ENCODE results near the gene CPB2. TPM values are rescaled to one million over a fixed set of nuclear protein-coding genes. Genes with fewer than 3 reads are reported as not detected.

The CPB2 gene
- total RNA-seq, 3 donors from 2014 or later (not counting 1 experiment from before 2014, with no cell fraction given) = not detected

- H3K27ac ChIP-seq (ENCODE audit: low read length) = no peak overlapping the region
- H3K27me3 Mint-ChIP-seq (ENCODE audit: low read depth in 2 of 2) = no peaks in the 10 kb centered on the region
- H3K9me3 ChIP-seq (ENCODE audit: control insufficient read depth, insufficient read depth, low read length) = no peaks in the 10 kb centered on the region
- intact Hi-C loops (cut with micrococcal nuclease) = no loop called here
- WGBS (ENCODE audit: insufficient coverage) = 33% methylated on average over 1 of the region's 2 CpGs
- peaks cover 34% of the 10 kb centered on the region for H3K36me3 Mint-ChIP-seq
- peak overlapping the region in 1 of 2 donors; percentile 50 for H3K27ac Mint-ChIP-seq
- H3K36me3 ChIP-seq (ENCODE audit: control insufficient read depth, insufficient read depth, low read length) = peaks cover 95% of the 10 kb centered on the region
- DNase-seq (no peak), ATAC-seq (no peak)
- H3K9me3 Mint-ChIP-seq = no peaks in the 10 kb centered on the region
- H3K4me3 ChIP-seq (ENCODE audit: low read length) = no peak overlapping the region
- no peak for TF ChIP-seq CTCF (IDR thresholded peaks at IDR 0.05)
- no peak overlapping the region for H3K4me3 Mint-ChIP-seq
- H3K27me3 ChIP-seq (ENCODE audit: control insufficient read depth, insufficient read depth, low read length) = no peaks in the 10 kb centered on the region
- H3K4me1 ChIP-seq (ENCODE audit: control insufficient read depth, insufficient read depth, low read length) = no peaks in the 10 kb centered on the region
- H3K4me1 Mint-ChIP-seq = peaks cover 39 to 40% of the 10 kb centered on the region in 2 donors
These were observed 41.1 kb upstream of the CPB2 start for GRCh38 chr13:46145950-46146349.

GRCh38 chr13:46145135-46145534 lies 40.3 kb upstream of the CPB2 start:
- Mint-ChIP-seq H3K4me1 (peaks cover 35 to 38% of the 10 kb centered on the region in 2 donors), H3K4me3 (no peak overlapping the region), H3K9me3 (no peaks in the 10 kb centered on the region), H3K27me3 (ENCODE audit: low read depth in 2 of 2) (no peaks in the 10 kb centered on the region), H3K36me3 (peaks cover 34% of the 10 kb centered on the region), H3K27ac (peak overlapping the region; percentile 62 to 83)
- H3K27me3 ChIP-seq (ENCODE audit: control insufficient read depth, insufficient read depth, low read length) = no peaks in the 10 kb centered on the region
- DNase-seq (no peak), ATAC-seq (no peak)
- peaks cover 95% of the 10 kb centered on the region for H3K36me3 ChIP-seq (ENCODE audit: control insufficient read depth, insufficient read depth, low read length)
- H3K4me3 ChIP-seq (ENCODE audit: low read length) = no peak overlapping the region
- H3K27ac ChIP-seq (ENCODE audit: low read length) = no peak overlapping the region
- H3K9me3 ChIP-seq (ENCODE audit: control insufficient read depth, insufficient read depth, low read length) = no peaks in the 10 kb centered on the region
- no peak for TF ChIP-seq CTCF (IDR thresholded peaks at IDR 0.05)
- WGBS (ENCODE audit: insufficient coverage) = 98% methylated on average over 4 of the region's 4 CpGs
- H3K4me1 ChIP-seq (ENCODE audit: control insufficient read depth, insufficient read depth, low read length) = no peaks in the 10 kb centered on the region
- intact Hi-C loops (cut with micrococcal nuclease) = no loop called here

- H3K27ac Mint-ChIP-seq = peak overlapping the region; percentile 75 to 83
These were observed 38.4 kb upstream of the CPB2 start for GRCh38 chr13:46143184-46143701.

More at GRCh38 chr13:46143184-46143701, 38.4 kb upstream of the CPB2 start:
- H3K27me3 ChIP-seq (ENCODE audit: control insufficient read depth, insufficient read depth, low read length) = no peaks in the 10 kb centered on the region
- Mint-ChIP-seq H3K36me3 (peaks cover 30% of the 10 kb centered on the region), H3K4me1 (peaks cover 27 to 32% of the 10 kb centered on the region in 2 donors), H3K4me3 (no peak overlapping the region), H3K9me3 (no peaks in the 10 kb centered on the region), H3K27me3 (ENCODE audit: low read depth in 2 of 2) (no peaks in the 10 kb centered on the region)
- H3K4me3 ChIP-seq (ENCODE audit: low read length) = no peak overlapping the region
- WGBS (ENCODE audit: insufficient coverage) = 81% methylated on average over 3 of the region's 4 CpGs
- intact Hi-C loops (cut with micrococcal nuclease) = no loop called here
- no peaks in the 10 kb centered on the region for H3K4me1 ChIP-seq (ENCODE audit: control insufficient read depth, insufficient read depth, low read length)
- ATAC-seq = no peak
- DNase-seq = no peak
- H3K36me3 ChIP-seq (ENCODE audit: control insufficient read depth, insufficient read depth, low read length) = peaks cover 92% of the 10 kb centered on the region
- no peak overlapping the region for H3K27ac ChIP-seq (ENCODE audit: low read length)
- TF ChIP-seq CTCF (IDR thresholded peaks at IDR 0.05) = no peak
- H3K9me3 ChIP-seq (ENCODE audit: control insufficient read depth, insufficient read depth, low read length) = no peaks in the 10 kb centered on the region
